Endodermal cell (in vitro differentiated cells): ENCODE measurements around the gene FBXO48. TPM values are rescaled to one million over a fixed set of nuclear protein-coding genes. Genes with fewer than 3 reads are reported as not detected.

Source experiments
- DNase-seq: peaks from one replicate; pipeline ENCODE4 v3.0.0-alpha.2; 2017
- H3K27ac ChIP-seq: 2 replicates; pipeline ENCODE4 v1.5.1; 2013; ENCODE audit warnings: mild to moderate bottlenecking, low read depth, low read length, moderate library complexity
- H3K27me3 ChIP-seq: 2 replicates; pipeline ENCODE4 v1.6.1; 2013; ENCODE audit warnings: mild to moderate bottlenecking, low read length, moderate library complexity; ENCODE audit not compliant: insufficient read depth, control insufficient read depth, poor library complexity, severe bottlenecking
- H3K36me3 ChIP-seq: 2 replicates; pipeline ENCODE4 v1.7.0; 2013; ENCODE audit warnings: mild to moderate bottlenecking, low read length, moderate library complexity; ENCODE audit not compliant: control insufficient read depth, insufficient read depth
- H3K4me1 ChIP-seq: one replicate; pipeline ENCODE4 v1.7.0; 2013; ENCODE audit warnings: low read length; ENCODE audit not compliant: control insufficient read depth, insufficient read depth
- H3K4me3 ChIP-seq: 2 replicates; pipeline ENCODE4 v1.5.1; 2013; ENCODE audit warnings: mild to moderate bottlenecking, low read length, moderate library complexity
- H3K9ac ChIP-seq: 2 replicates; pipeline ENCODE4 v1.6.1; 2013; ENCODE audit warnings: mild to moderate bottlenecking, low read length, moderate library complexity; ENCODE audit not compliant: poor library complexity, severe bottlenecking; ENCODE audit errors: extremely low read depth
- H3K9me3 ChIP-seq: 2 replicates; pipeline ENCODE4 v1.6.1; 2013; ENCODE audit warnings: mild to moderate bottlenecking, low read length, moderate library complexity; ENCODE audit not compliant: control insufficient read depth
- H3K27ac Mint-ChIP-seq: 2 replicates; pipeline ENCODE4 v1.8.0; 2020; ENCODE audit warnings: mixed read lengths
- H3K27me3 Mint-ChIP-seq: 2 replicates; pipeline ENCODE4 v1.8.0; 2021; ENCODE audit warnings: mild to moderate bottlenecking, mixed read lengths; ENCODE audit not compliant: insufficient read depth
- H3K36me3 Mint-ChIP-seq: 2 replicates; pipeline ENCODE4 v1.8.0; 2020; ENCODE audit warnings: low read depth, mixed read lengths
- H3K4me1 Mint-ChIP-seq: 2 replicates; pipeline ENCODE4 v1.8.0; 2020; ENCODE audit warnings: mixed read lengths
- H3K4me3 Mint-ChIP-seq: 2 replicates; pipeline ENCODE4 v1.8.0; 2020; ENCODE audit warnings: mild to moderate bottlenecking, moderate library complexity, mixed read lengths
- H3K9me3 Mint-ChIP-seq: 2 replicates; pipeline ENCODE4 v1.8.0; 2020; ENCODE audit warnings: mild to moderate bottlenecking, mixed read lengths
- WGBS, 2 experiments: methylation state at CpG; one replicate each; pipeline versions ENCODE4 v1.1.5 to v1.1.7; 2013; ENCODE audit warnings: missing lambda C conversion rate in 2 of 2, mixed read lengths in 1 of 2; ENCODE audit not compliant: insufficient coverage in 1 of 2, insufficient read length in 1 of 2; 5-methylcytosine and 5-hydroxymethylcytosine counted together
- total RNA-seq, 2 donors: library from RNA; stranded (reverse); fragmentation: NEBNext Ultra II Directional in 1 of 2; extraction: Animal tissue kit (Norgen Biotek cat#: 25700) in 1 of 2; gene quantifications; 2 replicates in 1 of 2; 3 replicates in 1 of 2; pipeline ENCODE4 v1.2.1, GENCODE V29; 2021
- TF ChIP-seq, protein P1 (sequence below): fragments of 200-600 bp; sonication (generic); conservative IDR thresholded peaks from 2 replicates; pipeline ENCODE4 v1.5.0; 2021; ENCODE audit warnings: antibody characterized with exemption, mild to moderate bottlenecking

The FBXO48 gene
- total RNA-seq, 2 donors from 2014 or later = 1.3 to 1.5 TPM

DNA sequence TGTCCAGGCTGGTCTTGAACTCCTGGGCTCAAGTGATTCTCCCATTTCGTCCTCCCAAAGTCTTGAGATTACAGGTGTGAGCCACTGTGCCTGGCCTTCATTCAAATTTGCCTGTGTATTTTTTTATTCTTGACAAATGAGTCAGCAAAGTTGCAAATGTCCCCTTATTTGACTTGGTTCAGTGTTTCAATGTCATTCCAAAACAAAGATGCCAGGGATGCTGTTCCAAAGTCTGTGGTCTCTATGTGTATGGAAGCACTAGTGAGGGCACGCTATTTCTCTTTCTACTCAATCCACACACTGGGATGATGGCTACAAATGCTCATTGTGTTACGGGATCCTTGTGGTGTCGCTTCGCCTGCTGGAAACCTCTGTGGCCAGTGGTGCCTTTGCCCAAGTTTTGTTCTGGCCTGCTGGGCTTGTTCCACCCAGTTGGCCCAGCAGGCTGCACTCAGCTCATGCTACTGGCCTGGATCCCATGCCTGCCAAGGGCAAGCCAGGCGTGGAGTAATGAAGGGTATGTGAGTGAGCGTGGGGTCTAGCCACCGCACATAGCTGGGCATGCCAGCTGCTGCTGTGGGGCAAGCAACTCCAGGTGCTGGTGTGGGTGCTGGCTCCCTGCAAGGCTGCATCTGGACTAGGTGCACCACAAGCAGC is 35.6 kb downstream of the FBXO48 start:
- Mint-ChIP-seq H3K4me1 (peaks cover 9% of the 10 kb centered on the region), H3K27me3 (peaks cover 4% of the 10 kb centered on the region), H3K4me3 (no peak overlapping the region), H3K27ac (no peak overlapping the region), H3K36me3 (no peaks in the 10 kb centered on the region), H3K9me3 (no peaks in the 10 kb centered on the region)
- Histone ChIP-seq H3K27ac (no peak overlapping the region), H3K9me3 (no peaks in the 10 kb centered on the region), H3K9ac (no peak overlapping the region), H3K36me3 (no peaks in the 10 kb centered on the region), H3K27me3 (no peaks in the 10 kb centered on the region), H3K4me3 (no peak overlapping the region), H3K4me1 (no peaks in the 10 kb centered on the region)
- 74 to 84% methylated on average over 8 of the region's 8 CpGs for WGBS, 2 experiments
- DNase-seq = no peak
- TF ChIP-seq, protein P1, sequence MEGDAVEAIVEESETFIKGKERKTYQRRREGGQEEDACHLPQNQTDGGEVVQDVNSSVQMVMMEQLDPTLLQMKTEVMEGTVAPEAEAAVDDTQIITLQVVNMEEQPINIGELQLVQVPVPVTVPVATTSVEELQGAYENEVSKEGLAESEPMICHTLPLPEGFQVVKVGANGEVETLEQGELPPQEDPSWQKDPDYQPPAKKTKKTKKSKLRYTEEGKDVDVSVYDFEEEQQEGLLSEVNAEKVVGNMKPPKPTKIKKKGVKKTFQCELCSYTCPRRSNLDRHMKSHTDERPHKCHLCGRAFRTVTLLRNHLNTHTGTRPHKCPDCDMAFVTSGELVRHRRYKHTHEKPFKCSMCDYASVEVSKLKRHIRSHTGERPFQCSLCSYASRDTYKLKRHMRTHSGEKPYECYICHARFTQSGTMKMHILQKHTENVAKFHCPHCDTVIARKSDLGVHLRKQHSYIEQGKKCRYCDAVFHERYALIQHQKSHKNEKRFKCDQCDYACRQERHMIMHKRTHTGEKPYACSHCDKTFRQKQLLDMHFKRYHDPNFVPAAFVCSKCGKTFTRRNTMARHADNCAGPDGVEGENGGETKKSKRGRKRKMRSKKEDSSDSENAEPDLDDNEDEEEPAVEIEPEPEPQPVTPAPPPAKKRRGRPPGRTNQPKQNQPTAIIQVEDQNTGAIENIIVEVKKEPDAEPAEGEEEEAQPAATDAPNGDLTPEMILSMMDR = no peak

DNA sequence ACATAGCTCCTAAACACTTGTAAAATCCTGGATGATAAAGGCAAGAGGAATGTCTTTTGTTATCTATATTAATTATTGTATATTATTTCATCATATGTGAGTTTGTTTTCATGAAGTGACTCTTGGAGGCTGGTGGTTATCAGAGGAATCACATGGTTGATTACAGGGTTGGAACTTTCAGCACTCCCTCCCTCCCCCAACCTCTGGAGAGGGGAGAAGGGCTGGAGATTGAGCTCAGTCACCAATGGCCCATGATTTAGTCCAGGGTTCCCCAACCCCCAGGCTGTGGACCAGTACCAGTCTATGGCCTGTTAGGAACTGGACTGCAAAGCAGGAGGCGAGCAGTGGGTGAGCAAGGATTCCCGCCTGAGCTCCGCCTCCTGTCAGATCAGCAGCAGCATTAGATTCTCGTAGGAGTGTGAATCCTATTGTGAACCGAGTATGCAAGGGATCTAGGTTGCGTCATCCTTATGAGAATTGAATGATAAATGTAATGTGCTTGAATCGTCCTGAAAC is 37.7 kb downstream of the FBXO48 start:
- H3K36me3 Mint-ChIP-seq = no peaks in the 10 kb centered on the region

DNA sequence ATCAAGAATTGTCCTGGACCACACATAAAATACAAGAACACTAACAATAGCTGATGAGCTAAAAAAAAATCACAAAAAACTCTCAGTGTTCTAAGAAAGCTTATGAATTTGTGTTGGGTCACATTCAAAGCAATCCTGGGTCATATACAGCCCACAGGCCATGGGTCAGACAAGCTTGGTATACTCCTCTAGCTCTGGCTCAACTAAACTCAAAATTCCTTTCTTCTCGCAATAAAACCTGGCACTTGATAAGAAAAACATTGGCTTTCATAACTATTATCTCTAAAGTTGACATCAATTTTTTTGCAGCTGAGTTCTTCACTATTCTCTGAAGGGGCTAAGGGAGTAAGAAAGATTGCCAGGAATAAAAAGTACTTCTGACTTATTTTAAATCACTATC is 38.3 kb downstream of the FBXO48 start:
- TF ChIP-seq, protein P1 = no peak
- Histone ChIP-seq H3K9ac (no peak overlapping the region), H3K9me3 (no peaks in the 10 kb centered on the region), H3K27me3 (no peaks in the 10 kb centered on the region), H3K4me3 (no peak overlapping the region), H3K4me1 (no peaks in the 10 kb centered on the region), H3K27ac (no peak overlapping the region), H3K36me3 (no peaks in the 10 kb centered on the region)
- no peaks in the 10 kb centered on the region for H3K9me3 Mint-ChIP-seq
- WGBS, 2 experiments = 89 to 90% methylated on average over 1 of the region's 1 CpG
- no peak for DNase-seq
- H3K4me1 Mint-ChIP-seq = peaks cover 9% of the 10 kb centered on the region
- H3K27ac Mint-ChIP-seq = no peak overlapping the region
- no peaks in the 10 kb centered on the region for H3K36me3 Mint-ChIP-seq
- no peak overlapping the region for H3K4me3 Mint-ChIP-seq
- peaks cover 4% of the 10 kb centered on the region for H3K27me3 Mint-ChIP-seq

More for the DNA sequence above, 37.7 kb downstream of the FBXO48 start:
- 80 to 88% methylated on average over 4 to 7 of the region's 7 CpGs for WGBS, 2 experiments
- Histone ChIP-seq H3K27me3 (no peaks in the 10 kb centered on the region), H3K4me1 (no peaks in the 10 kb centered on the region), H3K9me3 (no peaks in the 10 kb centered on the region), H3K4me3 (no peak overlapping the region), H3K36me3 (no peaks in the 10 kb centered on the region), H3K27ac (no peak overlapping the region), H3K9ac (no peak overlapping the region)
- DNase-seq = no peak
- Mint-ChIP-seq H3K27me3 (peaks cover 4% of the 10 kb centered on the region), H3K4me3 (no peak overlapping the region), H3K9me3 (no peaks in the 10 kb centered on the region), H3K27ac (no peak overlapping the region), H3K4me1 (peaks cover 9% of the 10 kb centered on the region)
- TF ChIP-seq, protein P1 = no peak
